Neutrophil (primary cell): ENCODE results near the gene CYP39A1.

Source experiments
- H3K27ac ChIP-seq: fragments of 200-600 bp; sonication (generic); 2 replicates; pipeline ENCODE4 v1.5.1; 2016; ENCODE audit warnings: mild to moderate bottlenecking, moderate library complexity
- H3K27me3 ChIP-seq: fragments of 200-600 bp; sonication (generic); 2 replicates; pipeline ENCODE4 v1.6.0; 2016; ENCODE audit warnings: mild to moderate bottlenecking
- H3K36me3 ChIP-seq: fragments of 200-600 bp; sonication (generic); 2 replicates; pipeline ENCODE4 v1.5.1; 2017
- H3K4me1 ChIP-seq, 2 experiments: fragments of 200-600 bp in 1 of 2; sonication (generic) in 1 of 2; 1 replicate in 1 of 2; 2 replicates in 1 of 2; pipeline versions ENCODE4 v1.5.1 to v1.6.1; 2013 to 2016; ENCODE audit warnings: low read depth in 1 of 2, low read length in 1 of 2, mild to moderate bottlenecking in 1 of 2, moderate library complexity in 1 of 2; ENCODE audit not compliant: control insufficient read depth in 1 of 2, insufficient read depth in 1 of 2
- H3K4me3 ChIP-seq, 2 experiments: fragments of 200-600 bp in 1 of 2; sonication (generic) in 1 of 2; 1 replicate in 1 of 2; 2 replicates in 1 of 2; pipeline ENCODE4 v1.5.1; 2013 to 2016; ENCODE audit warnings: low read depth in 1 of 2, low read length in 1 of 2, mild to moderate bottlenecking in 1 of 2, moderate library complexity in 1 of 2
- H3K9me3 ChIP-seq: fragments of 200-600 bp; sonication (generic); 2 replicates; pipeline ENCODE4 v1.5.1; 2016
- CTCF ChIP-seq: fragments of 200-600 bp; sonication (generic); IDR thresholded peaks from 2 replicates; pipeline ENCODE4 v1.5.1; 2016; ENCODE audit warnings: antibody characterized with exemption

CYP39A1 gene

GRCh38 chr6:46626976-46627375 lies 25.6 kb downstream of the CYP39A1 start:
- no peak overlapping the region for H3K4me3 ChIP-seq
- H3K27me3 ChIP-seq: no peaks in the 10 kb centered on the region
- H3K4me1 ChIP-seq: no peaks in the 10 kb centered on the region
- TF ChIP-seq CTCF: no peak
- H3K9me3 ChIP-seq: no peaks in the 10 kb centered on the region
- no peak overlapping the region for H3K27ac ChIP-seq
- no peaks in the 10 kb centered on the region for H3K36me3 ChIP-seq

GRCh38 chr6:46626228-46626909 lies 26.2 kb downstream of the CYP39A1 start:
- no peaks in the 10 kb centered on the region for H3K4me1 ChIP-seq
- H3K27me3 ChIP-seq: no peaks in the 10 kb centered on the region
- no peaks in the 10 kb centered on the region for H3K36me3 ChIP-seq
- H3K9me3 ChIP-seq: no peaks in the 10 kb centered on the region
- H3K4me3 ChIP-seq: no peak overlapping the region
- TF ChIP-seq CTCF: no peak
- H3K27ac ChIP-seq: no peak overlapping the region

- Histone ChIP-seq H3K27ac (no peak overlapping the region), H3K9me3 (no peaks in the 10 kb centered on the region), H3K27me3 (no peaks in the 10 kb centered on the region), H3K36me3 (no peaks in the 10 kb centered on the region), H3K4me3 (no peak overlapping the region), H3K4me1 (no peaks in the 10 kb centered on the region)
- TF ChIP-seq CTCF: no peak
Observed at GRCh38 chr6:46618726-46619125, 33.9 kb downstream of the CYP39A1 start.

- H3K36me3 ChIP-seq: no peaks in the 10 kb centered on the region
- no peaks in the 10 kb centered on the region for H3K4me1 ChIP-seq
- no peak for TF ChIP-seq CTCF
- no peaks in the 10 kb centered on the region for H3K27me3 ChIP-seq
- H3K9me3 ChIP-seq: no peaks in the 10 kb centered on the region
- no peak overlapping the region for H3K27ac ChIP-seq
- no peak overlapping the region for H3K4me3 ChIP-seq
Observed at GRCh38 chr6:46612645-46613044, 40.0 kb downstream of the CYP39A1 start.

- no peaks in the 10 kb centered on the region for H3K9me3 ChIP-seq
- no peaks in the 10 kb centered on the region for H3K4me1 ChIP-seq
- H3K27me3 ChIP-seq: no peaks in the 10 kb centered on the region
- no peak overlapping the region for H3K4me3 ChIP-seq
- no peak for TF ChIP-seq CTCF
- H3K27ac ChIP-seq: no peak overlapping the region
- H3K36me3 ChIP-seq: no peaks in the 10 kb centered on the region
Observed at GRCh38 chr6:46610862-46611553, 41.6 kb downstream of the CYP39A1 start.
